ENCODE results near the gene AP1M1.

AP1M1 gene

GRCh38 chr19:16217716-16218451 is 20.2 kb downstream of the AP1M1 start:
- no peak overlapping the region for H3K27ac ChIP-seq
- no peak for TF ChIP-seq CTCF (conservative IDR thresholded peaks at IDR 0.05; ENCODE audit: low read depth, low read length)
- no peaks in the 10 kb centered on the region for H4K20me1 ChIP-seq (ENCODE audit: insufficient read depth)
- H3K4me3 ChIP-seq (IDR thresholded peaks at IDR 0.05; ENCODE audit: insufficient read depth, low read depth, low read length) = no peak overlapping the region
- no peak overlapping the region for H3K4me2 ChIP-seq
- peaks cover 2% of the 10 kb centered on the region for H3K4me1 ChIP-seq (ENCODE audit: low read depth, poor library complexity, severe bottlenecking)
- H3K79me2 ChIP-seq (ENCODE audit: insufficient read depth, low read depth) = no peaks in the 10 kb centered on the region
- no peak overlapping the region for H2AFZ ChIP-seq (ENCODE audit: low read depth)
- H3K27me3 ChIP-seq (ENCODE audit: insufficient read depth, low read depth) = no peaks in the 10 kb centered on the region
- no peak overlapping the region for H3K9ac ChIP-seq
- no peaks in the 10 kb centered on the region; the same call in 1 of the 2 replicates for H3K36me3 ChIP-seq (ENCODE audit: insufficient read depth)

- Histone ChIP-seq H2AFZ (ENCODE audit: low read depth) (no peak overlapping the region), H3K27me3 (ENCODE audit: insufficient read depth, low read depth) (no peaks in the 10 kb centered on the region), H3K79me2 (ENCODE audit: insufficient read depth, low read depth) (no peaks in the 10 kb centered on the region), H3K36me3 (ENCODE audit: insufficient read depth) (no peaks in the 10 kb centered on the region; the same call in 1 of the 2 replicates), H3K4me1 (ENCODE audit: low read depth, poor library complexity, severe bottlenecking) (no peaks in the 10 kb centered on the region), H3K27ac (no peak overlapping the region), H3K4me2 (no peak overlapping the region), H4K20me1 (ENCODE audit: insufficient read depth) (no peaks in the 10 kb centered on the region), H3K4me3 (IDR thresholded peaks at IDR 0.05; ENCODE audit: insufficient read depth, low read depth, low read length) (no peak overlapping the region), H3K9ac (no peak overlapping the region)
- no peak for TF ChIP-seq CTCF (conservative IDR thresholded peaks at IDR 0.05; ENCODE audit: low read depth, low read length)
These were observed 21.1 kb downstream of the AP1M1 start for GRCh38 chr19:16218851-16219250.

DNA sequence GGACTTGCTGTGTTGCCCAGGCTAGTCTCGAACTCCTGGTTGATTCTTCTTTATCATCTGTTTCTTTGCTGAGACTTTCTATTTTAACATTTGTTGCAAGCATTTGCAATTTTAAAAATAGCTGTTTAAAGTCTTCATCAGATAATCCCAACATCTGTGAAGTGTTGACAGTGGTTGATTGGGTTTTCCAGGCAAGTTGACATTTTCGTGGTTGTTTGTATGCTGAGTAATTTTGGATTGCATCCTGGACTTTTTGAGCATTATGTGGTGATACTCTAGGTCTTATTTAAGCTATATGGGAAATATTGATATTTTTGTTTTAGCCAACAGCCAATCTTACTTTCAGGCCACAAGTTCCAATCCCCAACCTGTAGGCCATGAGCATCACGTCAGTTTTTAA is 25.1 kb downstream of the AP1M1 start:
- Histone ChIP-seq H3K36me3 (ENCODE audit: insufficient read depth) (no peaks in the 10 kb centered on the region; the same call in 1 of the 2 replicates), H4K20me1 (ENCODE audit: insufficient read depth) (no peaks in the 10 kb centered on the region), H3K27ac (no peak overlapping the region), H3K4me3 (IDR thresholded peaks at IDR 0.05; ENCODE audit: insufficient read depth, low read depth, low read length) (no peak overlapping the region), H3K4me1 (ENCODE audit: low read depth, poor library complexity, severe bottlenecking) (no peaks in the 10 kb centered on the region), H3K9ac (no peak overlapping the region), H2AFZ (ENCODE audit: low read depth) (no peak overlapping the region), H3K4me2 (no peak overlapping the region), H3K27me3 (ENCODE audit: insufficient read depth, low read depth) (no peaks in the 10 kb centered on the region), H3K79me2 (ENCODE audit: insufficient read depth, low read depth) (no peaks in the 10 kb centered on the region)
- TF ChIP-seq CTCF (conservative IDR thresholded peaks at IDR 0.05; ENCODE audit: low read depth, low read length) = no peak

GRCh38 chr19:16223746-16224145 is 26.0 kb downstream of the AP1M1 start:
- H3K36me3 ChIP-seq (ENCODE audit: insufficient read depth) = no peaks in the 10 kb centered on the region; the same call in 1 of the 2 replicates
- no peak overlapping the region for H3K4me3 ChIP-seq (IDR thresholded peaks at IDR 0.05; ENCODE audit: insufficient read depth, low read depth, low read length)
- no peak overlapping the region for H3K4me2 ChIP-seq
- no peaks in the 10 kb centered on the region for H3K27me3 ChIP-seq (ENCODE audit: insufficient read depth, low read depth)
- no peaks in the 10 kb centered on the region for H4K20me1 ChIP-seq (ENCODE audit: insufficient read depth)
- no peak overlapping the region for H2AFZ ChIP-seq (ENCODE audit: low read depth)
- no peaks in the 10 kb centered on the region for H3K4me1 ChIP-seq (ENCODE audit: low read depth, poor library complexity, severe bottlenecking)
- H3K27ac ChIP-seq = no peak overlapping the region
- TF ChIP-seq CTCF (conservative IDR thresholded peaks at IDR 0.05; ENCODE audit: low read depth, low read length) = no peak
- H3K9ac ChIP-seq = no peak overlapping the region
- no peaks in the 10 kb centered on the region for H3K79me2 ChIP-seq (ENCODE audit: insufficient read depth, low read depth)

Measured in KMS-11 (cell line).